Epithelial cell of prostate (primary cell): ENCODE results near the gene AGAP1.

Experiments
- DNase-seq: peaks from one replicate; pipeline ENCODE4 v3.0.0-alpha.2; 2011; ENCODE audit warnings: low read depth, low spot score
- H3K27ac ChIP-seq: fragments of 450-650 bp; 2 replicates; pipeline ENCODE4 v1.5.1; 2017; ENCODE audit warnings: mild to moderate bottlenecking

AGAP1 gene

DNA sequence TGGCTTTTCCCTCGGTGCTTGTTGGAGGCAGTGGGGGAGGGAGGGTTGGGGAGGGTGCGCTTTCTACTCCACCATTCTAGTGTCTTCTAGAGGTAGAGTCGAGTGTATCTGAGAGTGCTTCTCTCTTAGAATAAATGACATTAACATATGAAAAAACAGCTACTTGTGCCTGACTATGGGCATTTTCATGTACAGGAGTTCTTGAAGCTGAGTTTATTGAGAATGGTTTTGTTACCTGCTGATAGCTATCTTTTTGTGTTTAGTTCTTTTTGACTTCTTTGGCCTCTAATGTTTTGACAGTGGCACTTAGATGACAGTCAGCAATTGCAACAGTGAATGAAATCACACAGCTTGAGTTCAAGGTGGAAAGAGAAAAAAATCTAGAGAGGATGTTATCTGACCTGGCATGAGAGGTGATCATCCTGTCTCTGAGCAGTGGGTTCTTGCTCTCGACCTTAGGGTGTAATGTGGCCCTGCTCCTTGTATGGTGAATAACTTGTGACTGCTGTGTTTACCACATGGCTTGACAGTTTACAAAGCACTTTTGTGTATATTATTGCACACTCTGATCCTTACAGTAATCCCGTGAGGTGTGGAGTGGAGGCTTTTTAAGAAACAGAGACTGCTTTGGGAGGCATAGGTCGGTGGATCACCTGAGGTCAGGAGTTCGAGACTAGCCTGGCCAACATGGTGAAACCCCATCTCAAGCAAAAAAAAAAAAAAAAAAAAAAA is 86.7 kb downstream of the AGAP1 start:
- no peak overlapping the region for H3K27ac ChIP-seq
- DNase-seq: no peak

GRCh38 chr2:235582081-235582686 is 88.3 kb downstream of the AGAP1 start:
- no peak for DNase-seq
- H3K27ac ChIP-seq: no peak overlapping the region

- H3K27ac ChIP-seq: no peak overlapping the region
- no peak for DNase-seq
These were observed 88.9 kb downstream of the AGAP1 start for GRCh38 chr2:235582729-235583128.

GRCh38 chr2:235583144-235583543 is 89.3 kb downstream of the AGAP1 start:
- no peak overlapping the region for H3K27ac ChIP-seq
- no peak for DNase-seq

GRCh38 chr2:235583925-235584637 is 90.2 kb downstream of the AGAP1 start:
- no peak for DNase-seq
- H3K27ac ChIP-seq: no peak overlapping the region

- no peak overlapping the region for H3K27ac ChIP-seq
These were observed 90.8 kb downstream of the AGAP1 start for GRCh38 chr2:235584638-235585007.

DNA sequence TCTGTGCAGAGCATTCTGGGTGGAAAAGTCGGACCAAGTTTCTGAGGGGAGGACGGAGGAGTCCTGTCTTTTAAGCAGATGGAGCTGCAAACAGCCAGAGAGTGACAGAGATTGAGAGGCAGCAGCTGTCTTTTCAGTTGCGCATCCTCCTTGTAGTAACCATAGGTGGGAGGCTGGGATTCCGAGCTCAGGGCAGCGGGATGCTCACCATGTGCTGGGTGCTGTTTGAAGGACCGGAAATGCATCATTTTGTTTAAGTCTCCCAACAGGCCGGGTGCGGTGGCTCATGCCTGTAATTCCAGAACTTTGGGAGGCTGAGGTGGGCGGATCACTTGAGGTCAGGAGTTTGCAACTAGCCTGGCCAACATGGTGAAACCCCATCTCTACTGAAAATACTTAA is 93.4 kb downstream of the AGAP1 start:
- no peak for DNase-seq
- no peak overlapping the region for H3K27ac ChIP-seq

More at GRCh38 chr2:235584638-235585007, 90.8 kb downstream of the AGAP1 start:
- no peak for DNase-seq

- H3K27ac ChIP-seq: no peak overlapping the region
- no peak for DNase-seq
These were observed 94.9 kb downstream of the AGAP1 start for GRCh38 chr2:235588750-235589149.

GRCh38 chr2:235591231-235591730 is 97.4 kb downstream of the AGAP1 start:
- no peak overlapping the region for H3K27ac ChIP-seq

GRCh38 chr2:235591921-235592320 is 98.1 kb downstream of the AGAP1 start:
- no peak overlapping the region for H3K27ac ChIP-seq
- peak; percentile 26 for DNase-seq

More at GRCh38 chr2:235591231-235591730, 97.4 kb downstream of the AGAP1 start:
- DNase-seq: no peak

GRCh38 chr2:235592430-235592829 is 98.6 kb downstream of the AGAP1 start:
- no peak for DNase-seq
- no peak overlapping the region for H3K27ac ChIP-seq

GRCh38 chr2:235592836-235593235 is 99.0 kb downstream of the AGAP1 start:
- no peak for DNase-seq
- H3K27ac ChIP-seq: no peak overlapping the region

DNA sequence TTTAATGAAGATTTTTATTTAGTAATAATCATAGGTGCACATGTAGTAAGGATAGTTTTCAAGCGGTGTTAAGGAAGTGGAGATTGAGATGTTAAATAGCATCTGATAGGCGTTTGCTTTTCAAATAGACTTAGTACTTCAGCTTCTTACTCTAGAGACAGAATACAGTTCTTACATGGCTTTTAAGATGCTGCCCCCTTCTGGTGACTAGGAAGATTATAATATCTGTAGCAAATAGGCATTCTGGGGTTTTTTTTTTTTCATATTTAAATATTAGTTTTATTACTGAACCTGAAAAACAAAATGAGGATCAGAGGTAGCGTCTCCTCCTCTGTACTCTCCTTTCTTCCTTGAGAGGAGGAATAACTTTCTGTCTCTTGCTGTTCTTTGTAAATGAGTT is 100.2 kb downstream of the AGAP1 start:
- no peak overlapping the region for H3K27ac ChIP-seq
- DNase-seq: peak; percentile 46

GRCh38 chr2:235594964-235595363 is 101.1 kb downstream of the AGAP1 start:
- DNase-seq: no peak

GRCh38 chr2:235595422-235596010 is 101.7 kb downstream of the AGAP1 start:
- H3K27ac ChIP-seq: no peak overlapping the region
- peak; percentile 37 for DNase-seq

More at GRCh38 chr2:235594964-235595363, 101.1 kb downstream of the AGAP1 start:
- H3K27ac ChIP-seq: no peak overlapping the region

GRCh38 chr2:235596272-235596671 is 102.4 kb downstream of the AGAP1 start:
- DNase-seq: no peak
- H3K27ac ChIP-seq: no peak overlapping the region

DNA sequence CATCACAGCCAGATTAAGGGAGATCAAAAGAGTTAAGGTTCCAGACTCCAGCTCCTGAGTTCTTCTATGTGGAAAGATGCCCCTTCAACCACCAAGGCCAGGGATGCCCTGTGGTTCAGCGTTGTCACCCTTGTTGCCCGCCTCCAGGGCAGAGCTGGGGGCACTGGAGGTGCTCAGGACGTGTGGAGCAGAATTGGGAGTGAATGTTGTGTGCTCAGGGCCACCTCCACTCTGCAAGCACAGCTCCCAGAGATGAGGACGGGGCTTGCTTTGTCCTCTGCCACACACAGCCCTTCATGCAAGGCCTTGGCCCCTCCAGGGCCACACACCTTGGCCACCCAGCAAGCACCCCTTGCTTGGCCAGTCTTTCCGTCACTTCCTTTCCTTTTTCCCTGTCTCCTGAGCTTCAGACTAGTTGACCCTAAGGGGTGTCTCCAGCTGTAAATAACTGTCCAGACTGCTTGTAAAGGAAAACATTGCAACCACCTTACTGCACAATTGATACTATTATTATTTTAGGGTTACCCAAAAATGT is 103.3 kb downstream of the AGAP1 start:
- no peak for DNase-seq
- H3K27ac ChIP-seq: no peak overlapping the region

DNA sequence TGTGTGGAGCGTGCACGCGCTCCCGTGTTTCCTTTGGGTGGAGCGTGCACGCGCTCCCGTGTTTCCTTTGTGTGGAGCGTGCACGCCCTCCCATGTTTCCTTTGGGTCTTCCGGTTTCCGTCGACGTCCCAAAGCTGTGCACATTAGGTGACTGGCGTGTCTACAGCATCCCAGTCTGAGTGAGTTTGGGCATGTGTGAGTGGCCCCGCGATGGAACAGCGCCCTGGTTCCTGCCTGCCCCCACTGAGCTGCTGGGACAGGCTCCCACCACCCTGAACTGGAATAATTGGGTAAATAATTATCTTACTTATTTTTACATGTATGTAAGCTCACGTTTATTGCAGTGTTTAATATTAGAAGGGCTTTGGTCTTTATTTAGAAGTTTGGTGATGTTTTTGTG is 104.2 kb downstream of the AGAP1 start:
- H3K27ac ChIP-seq: no peak overlapping the region
- DNase-seq: no peak

DNA sequence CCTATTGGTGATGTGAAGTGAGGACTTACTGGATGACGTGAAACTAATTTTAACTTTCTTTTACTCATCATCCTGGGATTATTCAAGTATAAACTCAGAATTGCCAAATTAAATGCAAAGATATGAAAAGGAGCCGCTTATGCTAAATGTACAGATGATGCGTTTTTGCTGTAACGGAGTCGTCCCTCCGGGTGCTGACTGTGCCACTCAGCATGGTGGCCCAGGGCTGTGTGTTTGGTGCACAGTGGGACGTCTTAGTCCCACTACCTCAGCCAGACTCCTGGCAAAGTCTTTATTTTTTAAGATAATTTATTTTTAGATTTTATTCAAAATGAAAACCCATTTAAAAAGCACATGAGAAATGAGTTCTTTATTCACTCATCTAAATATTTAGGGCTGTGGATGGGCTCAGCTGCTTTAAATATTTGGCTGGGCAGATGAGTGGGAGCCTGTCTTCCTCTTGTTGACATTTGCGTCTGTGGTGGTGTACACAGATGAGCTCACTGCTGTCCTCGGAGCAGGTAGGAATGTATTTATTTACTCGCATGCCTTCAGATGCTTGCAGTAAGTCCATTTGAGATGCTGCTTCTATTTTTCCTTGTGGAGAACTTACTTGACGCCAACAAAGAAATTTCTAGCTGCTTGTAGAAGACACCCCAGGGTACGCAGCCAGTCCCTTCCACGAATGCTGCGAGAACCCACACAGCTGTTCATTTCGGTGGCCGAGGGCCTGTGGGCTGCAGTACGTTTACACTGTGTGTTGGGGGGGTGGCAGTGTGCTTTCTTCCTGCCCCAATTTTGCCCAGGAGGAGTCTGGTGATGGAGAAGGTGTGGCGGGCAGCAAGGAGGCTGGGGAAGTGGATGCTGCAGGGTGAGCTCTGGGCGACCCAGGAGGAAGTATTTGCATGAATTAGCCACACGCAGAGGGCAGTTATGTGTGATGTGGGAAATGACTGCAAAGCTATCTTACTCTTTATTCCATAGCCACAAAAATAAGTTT is 105.0 kb downstream of the AGAP1 start:
- no peak for DNase-seq
- H3K27ac ChIP-seq: no peak overlapping the region
